HG03280 (cell line): ENCODE data around the gene DENND2D.

Source experiments
- ATAC-seq: cut with Tn5 transposase; IDR thresholded peaks from one replicate; pipeline ENCODE4 v1.9.1; 2021; ENCODE audit warnings: mild to moderate bottlenecking, moderate library complexity; ENCODE audit not compliant: unreplicated experiment

Gene DENND2D

DNA sequence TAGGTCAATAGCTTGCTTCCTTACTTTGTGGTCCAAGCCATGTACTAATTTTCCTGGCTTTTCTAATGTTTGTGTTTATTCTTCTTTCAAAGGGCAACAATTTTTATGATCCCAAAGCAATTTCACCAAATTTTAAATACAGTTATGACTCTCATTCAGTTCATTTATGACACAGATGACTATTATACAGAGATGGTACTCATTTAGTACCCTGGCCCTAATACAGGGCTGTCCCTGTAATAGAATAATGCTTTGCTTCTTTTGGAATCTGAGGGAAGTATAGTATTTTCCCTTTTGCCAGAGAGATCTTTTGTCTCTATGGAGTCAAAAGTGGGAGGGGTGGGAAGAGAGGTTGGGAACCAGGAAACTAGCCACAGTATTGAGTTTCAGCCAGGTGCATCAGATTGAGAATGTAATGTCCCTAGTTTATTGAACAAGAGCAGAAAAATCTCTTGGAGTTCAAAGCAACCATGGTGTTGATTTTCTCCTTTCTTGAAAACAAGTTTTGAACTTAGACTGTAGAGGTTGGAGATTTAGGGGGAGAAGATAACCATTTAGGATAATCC is 20.4 kb downstream of the DENND2D start:
- no peak for ATAC-seq

DNA sequence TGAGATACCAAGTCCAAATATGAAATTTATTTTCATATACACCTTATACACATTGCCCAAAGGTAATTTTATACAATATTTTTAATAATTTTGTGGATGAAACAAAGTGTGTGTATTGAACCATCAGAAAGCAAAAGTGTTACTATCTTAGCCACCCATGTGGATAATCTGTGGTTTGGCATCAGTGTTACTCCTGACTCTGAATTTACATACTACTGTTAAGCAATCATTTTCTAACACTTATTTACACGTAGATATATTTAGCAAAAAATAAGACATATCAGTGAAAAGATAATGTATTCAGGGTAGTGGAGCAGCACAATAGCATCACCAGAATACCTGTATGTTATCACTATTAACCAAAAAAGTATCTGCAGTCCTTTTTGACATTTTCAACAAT is 23.8 kb downstream of the DENND2D start:
- no peak for ATAC-seq

DNA sequence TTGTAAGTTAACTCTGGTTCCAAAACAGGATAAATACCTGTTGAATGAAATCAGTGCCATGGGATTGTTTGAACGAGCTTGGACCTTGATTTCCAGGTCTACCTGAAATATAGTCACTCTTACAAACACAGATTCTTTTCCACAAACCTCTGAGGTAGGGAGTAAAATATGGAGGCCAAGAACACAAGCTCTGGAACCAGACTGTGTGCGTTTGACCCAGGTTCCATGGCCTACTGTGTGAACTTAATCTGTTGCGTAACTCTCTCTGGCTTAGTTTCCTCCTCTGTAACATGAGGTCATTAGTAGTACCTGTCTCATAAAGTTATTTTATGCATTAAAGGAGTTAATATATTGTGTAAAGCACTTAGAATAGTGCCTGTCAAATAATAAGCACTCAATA is 25.1 kb downstream of the DENND2D start:
- ATAC-seq: no peak

DNA sequence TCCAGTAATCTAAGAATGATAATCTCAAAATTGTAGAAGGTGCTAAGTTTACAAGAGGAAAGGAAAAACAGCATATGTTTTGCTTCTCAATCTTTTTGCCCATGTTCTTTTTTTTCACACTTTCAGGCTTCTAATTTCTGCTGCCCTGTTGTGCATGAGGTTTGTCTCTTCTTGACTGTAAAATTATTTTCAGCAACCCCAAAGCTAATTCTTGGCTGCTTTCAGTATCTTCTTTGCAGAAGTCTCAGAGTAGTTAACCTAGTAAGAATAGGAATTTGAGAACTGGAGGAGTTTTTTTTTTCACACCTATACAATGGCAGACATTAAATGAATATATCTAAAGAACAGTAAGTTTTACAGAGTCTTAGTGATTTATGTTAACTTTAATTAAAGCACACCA is 26.4 kb downstream of the DENND2D start:
- ATAC-seq: no peak

DNA sequence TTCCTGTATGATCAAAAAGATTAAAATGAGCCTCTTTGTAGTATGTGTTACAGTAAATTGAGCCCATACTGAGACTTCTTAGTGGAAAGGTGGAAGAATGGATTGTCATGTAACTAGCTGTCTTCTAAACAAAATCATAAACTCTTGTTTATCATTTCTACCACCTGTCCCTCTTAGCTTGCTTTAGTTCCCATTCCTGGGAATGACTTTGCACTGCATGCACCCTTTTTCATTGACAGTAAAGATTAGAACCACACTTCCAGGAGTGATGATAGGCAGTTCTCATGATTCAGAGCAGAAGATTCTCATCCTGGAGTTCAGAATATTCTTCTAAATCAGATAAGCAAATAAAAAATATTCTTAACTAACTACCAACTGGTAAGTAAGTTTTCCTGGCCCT is 28.0 kb downstream of the DENND2D start:
- no peak for ATAC-seq

DNA sequence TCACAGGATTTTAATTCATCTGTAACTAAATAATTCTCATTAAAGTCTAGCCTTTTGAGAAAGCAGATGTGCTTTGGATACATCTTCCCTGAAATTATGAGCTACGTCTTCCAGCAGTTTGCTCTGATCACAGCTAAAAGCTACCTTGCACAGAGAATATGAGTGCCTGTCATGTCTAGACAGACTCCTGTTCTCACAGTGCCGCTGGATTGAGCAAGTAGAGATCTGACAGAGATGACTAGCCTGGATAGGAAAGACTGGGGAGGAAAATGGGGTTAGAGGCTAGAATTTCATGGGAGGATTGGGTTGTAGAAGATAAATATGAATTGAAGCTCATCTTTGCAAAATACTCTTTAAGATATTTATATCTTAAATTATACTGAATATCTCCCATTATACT is 36.3 kb downstream of the DENND2D start:
- ATAC-seq: no peak

DNA sequence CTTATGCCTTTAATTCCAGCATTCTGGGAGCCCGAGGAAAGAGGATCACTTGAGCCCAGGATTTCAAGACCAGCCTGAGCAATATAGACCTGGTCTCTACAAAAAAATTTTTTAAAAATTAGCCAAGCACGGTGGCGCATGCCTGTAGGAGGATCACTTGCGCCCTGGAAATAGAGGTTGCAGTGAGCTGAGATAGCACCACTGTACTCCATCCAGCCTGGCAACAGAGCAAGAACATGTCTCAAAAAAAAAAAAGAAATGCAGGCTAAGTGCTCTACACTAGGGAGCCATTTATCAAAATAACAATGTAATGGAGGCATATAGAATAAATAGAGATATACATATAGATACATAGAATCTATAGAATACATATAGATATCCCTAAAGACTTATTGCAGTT is 37.1 kb downstream of the DENND2D start:
- no peak for ATAC-seq

DNA sequence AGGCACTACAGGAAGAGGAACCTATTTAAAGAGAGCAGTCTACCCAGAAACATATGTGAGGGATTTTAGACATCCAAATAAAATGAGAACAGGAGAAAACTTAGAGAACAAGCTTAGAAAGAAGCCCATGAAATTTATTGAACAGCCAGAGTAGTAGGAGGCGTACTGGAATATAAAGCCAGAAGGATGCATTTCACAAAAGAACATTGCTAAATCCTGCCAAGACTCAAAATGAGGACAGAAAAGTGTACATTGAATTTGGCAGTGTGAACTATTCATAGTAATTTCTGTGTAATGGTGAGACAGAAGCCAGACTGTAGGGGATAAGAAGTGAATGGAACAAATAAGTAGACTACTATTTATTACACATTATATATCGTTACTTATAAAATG is 38.0 kb downstream of the DENND2D start:
- no peak for ATAC-seq

DNA sequence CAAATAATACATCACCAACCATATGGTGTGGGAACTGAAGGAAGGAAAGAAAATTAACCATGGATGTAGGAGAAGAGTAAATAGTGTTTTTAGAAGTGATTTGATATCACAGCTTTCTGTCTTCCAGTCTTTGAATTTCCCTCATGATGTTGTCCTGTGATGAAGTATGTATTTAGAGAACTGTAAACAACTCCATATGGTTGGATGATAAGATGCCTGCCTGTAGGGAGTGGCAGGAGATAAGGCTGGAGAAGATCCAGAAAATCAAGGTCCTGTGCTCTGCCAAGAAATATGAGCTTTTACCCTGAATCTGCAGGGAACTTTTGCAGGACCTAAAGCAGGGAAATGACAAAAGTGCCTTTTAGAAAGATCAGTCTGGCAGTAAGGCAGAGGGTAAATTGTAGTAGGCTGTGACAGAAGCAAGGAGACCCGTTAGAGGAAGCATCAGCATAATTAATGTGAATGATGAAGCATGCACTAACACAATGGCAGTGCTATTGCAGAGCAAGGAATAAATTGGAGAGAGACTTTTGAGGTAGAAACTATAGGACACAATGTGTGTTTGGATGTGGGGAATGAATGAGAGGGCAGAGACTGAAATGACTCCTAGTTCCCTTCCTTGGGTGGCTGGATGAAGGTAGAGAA is 38.5 kb downstream of the DENND2D start:
- no peak for ATAC-seq

DNA sequence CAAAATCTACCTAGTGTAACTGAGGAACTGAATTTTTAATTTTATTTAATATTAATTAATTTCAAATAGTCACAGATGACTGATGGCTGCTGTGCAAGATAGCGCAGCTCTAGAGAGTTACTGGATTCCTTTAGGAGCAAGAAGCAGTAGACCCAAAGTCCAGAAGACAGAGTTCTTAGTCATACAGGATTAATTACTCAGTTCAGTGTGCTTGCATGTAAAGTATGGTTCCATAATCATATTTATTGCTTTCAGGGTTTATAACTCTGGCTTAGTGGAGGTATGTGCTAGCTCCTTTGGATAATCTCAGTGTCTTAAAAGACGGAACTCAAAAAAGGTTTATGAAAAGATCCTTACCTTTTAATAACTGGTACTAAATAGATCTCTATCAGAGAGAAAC is 43.0 kb downstream of the DENND2D start:
- ATAC-seq: no peak

DNA sequence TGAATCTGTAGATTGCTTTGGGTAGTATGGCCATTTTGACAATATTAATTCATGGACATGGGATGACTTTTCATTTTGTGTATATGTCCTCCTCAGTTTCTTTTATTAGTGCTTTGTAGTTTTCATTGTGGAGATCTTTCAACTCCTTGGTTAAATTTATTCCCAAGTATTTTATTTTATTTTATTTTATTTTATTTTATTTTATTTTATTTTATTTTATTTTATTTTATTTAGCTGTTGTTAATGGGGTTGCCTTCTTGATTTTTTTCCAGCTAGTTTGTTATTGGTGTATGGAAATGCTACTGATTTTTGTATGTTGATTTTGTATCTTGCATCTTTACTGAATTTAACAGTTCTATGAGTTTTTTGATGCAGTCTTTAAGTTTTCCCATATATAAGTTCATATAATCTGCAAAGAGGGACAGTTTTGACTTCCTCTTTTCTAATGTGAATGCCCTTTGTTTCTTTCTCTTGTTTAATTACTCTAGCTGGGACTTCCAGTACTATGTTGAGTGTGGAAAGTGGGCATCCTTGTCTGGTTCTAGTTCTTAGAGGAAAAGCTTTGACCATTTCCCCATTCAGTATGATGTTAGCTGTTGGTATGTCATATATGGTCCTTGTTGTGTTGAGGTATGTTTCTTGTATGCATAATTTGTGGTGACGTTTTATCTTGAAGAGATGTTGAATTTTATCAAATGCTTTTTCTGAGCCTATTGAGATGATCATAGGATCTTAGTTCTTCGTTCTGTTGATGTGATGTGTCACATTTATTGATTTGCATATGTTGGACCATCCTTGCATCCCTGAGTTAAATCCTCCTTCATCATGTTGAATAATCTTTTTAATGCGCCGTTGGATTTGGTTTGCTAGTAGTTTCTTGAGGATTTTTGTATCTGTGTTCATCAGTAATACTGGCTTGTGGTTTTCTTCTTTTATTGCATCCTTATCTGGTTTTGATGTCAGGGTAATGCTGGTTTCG is 46.1 kb downstream of the DENND2D start:
- no peak for ATAC-seq

DNA sequence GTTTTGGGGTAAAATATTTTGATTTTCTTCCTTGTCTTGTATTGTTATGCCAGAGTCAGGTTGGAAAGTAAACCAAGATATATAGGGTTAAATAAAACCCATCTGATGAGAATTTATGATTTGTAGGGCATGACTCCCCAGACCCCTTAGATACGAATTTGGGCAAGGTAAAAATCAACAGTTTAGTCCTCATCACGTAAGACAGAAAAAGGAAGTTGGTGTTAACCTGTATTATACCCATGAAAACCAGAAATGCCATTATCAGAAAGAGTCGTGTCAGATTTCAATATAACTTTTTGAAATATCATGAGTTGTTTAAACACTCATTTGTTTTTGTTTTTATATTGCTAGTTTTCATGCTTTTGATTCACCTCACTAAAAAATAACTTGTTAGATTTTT is 48.6 kb downstream of the DENND2D start:
- no peak for ATAC-seq

DNA sequence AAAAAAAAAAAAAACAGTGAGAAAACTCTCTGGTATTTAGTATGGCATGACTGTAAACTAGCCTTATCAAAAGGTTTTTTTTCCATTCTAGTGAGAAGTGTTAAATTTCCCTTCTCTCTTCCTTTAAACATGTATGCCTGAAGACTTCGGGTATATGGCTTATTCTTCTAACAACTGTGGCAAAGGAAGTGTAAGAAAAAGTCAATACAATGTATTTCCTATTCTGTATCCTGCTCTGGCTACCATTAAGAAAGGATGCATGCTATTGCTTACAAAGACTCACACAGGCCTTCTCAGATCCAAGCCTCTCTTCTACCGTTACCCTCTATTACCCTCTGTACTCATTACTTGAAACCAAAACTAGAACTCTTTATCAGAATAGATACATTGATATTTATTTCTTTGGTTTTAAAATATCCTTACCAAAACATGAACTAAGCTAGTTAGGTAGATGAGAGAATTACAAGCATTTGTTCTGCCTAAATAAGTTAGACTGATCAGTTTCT is 52.0 kb downstream of the DENND2D start:
- no peak for ATAC-seq

DNA sequence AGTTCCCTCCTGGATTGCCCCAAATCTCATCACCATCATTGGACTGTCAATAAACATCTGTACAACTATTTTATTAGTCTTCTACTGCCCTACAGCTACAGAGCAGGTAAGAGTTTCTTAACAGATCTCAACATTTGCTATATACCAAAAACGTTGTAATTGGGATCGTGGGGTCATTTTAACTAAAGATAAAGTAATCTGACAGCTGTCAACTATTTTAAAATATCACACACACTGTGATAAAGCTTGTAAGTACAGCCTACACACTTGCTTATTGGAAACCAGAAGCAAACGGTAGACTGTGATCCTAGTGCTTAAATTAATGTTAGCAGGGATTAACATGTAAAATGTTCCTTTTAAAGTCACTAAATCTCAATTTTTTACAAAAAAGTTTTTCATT is 52.5 kb downstream of the DENND2D start:
- ATAC-seq: no peak

DNA sequence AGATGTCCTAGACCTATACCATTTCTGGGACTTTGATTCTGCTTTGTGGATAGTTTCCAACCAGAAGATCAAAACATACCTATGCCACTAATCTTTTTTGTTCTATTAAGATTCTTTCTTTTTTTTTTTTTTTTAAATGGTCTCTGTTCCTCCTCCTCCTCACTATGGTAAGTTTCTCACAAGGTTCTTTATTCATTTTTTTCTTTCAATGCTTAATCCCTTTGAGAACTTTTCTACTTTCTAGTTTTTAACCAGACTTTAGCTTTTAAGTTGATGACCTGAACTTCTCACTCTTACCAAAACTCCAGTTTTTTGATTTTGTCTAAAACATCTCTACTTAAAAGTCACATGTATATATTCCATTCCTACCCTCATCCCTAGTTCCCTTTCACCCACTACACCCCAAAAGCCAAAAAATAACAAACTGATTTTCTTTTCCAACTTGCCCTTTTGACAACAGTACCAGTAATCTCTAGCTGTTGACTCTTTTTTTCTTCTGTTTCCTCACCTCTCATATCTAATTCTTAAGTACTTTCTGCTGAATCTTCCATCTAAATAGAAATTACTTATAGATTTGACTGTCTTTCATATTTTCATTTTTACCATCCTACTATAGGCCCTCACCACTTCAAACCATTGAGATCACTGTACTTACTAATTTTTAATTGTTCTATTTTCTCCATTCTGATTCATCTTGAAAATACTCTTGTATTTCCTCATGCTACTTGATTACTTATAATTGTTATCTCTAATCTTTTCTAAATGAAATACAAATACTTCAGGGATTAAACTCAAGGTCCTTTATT is 54.3 kb downstream of the DENND2D start:
- no peak for ATAC-seq

DNA sequence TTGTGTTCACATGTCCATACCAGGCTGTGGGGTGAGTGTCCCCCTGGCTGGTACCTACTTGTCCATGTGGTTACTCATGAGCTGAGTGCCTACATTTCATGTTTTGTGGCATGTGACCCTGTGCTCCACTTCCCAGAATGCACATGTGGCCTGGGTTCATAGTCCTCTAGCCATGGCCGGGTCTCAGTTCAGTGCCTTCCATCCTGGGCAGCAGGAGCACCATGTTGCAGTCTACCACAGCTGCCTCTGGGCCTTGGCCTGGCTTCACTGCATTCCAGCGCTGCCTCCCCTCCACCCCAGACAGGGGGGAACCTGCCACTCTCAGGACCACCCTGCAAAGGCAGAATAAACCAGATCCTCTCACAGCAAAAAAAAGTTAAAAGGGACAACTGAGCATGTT is 54.9 kb downstream of the DENND2D start:
- ATAC-seq: no peak

DNA sequence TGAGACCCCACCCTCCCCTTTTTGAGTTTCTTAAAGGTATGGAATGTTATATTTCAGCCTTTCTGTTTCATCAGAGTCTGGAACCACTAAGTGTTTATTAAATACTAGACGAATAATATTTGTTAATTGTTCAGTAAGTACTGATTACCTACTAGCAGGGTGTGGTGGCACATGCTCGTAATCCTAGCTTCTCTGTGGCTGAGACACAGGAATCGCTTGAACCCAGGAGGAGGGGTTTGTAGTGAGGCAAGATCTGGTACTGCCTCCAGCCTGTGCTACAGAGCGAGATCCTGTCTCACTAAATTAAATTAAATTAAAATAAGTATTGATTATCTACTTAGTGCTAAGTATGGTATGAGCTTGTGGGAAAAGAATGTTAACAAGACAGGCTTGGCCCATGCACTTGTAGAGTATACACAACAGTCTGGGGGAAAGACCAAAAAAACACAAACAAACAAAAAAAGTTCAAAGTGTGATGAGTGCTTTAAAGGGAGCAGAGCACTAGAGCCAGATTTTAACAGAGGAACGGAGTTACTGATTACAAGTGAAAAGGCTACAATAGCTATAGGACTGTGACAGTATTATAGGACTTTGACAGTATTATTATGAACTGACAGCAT is 58.0 kb downstream of the DENND2D start:
- ATAC-seq: no peak

DNA sequence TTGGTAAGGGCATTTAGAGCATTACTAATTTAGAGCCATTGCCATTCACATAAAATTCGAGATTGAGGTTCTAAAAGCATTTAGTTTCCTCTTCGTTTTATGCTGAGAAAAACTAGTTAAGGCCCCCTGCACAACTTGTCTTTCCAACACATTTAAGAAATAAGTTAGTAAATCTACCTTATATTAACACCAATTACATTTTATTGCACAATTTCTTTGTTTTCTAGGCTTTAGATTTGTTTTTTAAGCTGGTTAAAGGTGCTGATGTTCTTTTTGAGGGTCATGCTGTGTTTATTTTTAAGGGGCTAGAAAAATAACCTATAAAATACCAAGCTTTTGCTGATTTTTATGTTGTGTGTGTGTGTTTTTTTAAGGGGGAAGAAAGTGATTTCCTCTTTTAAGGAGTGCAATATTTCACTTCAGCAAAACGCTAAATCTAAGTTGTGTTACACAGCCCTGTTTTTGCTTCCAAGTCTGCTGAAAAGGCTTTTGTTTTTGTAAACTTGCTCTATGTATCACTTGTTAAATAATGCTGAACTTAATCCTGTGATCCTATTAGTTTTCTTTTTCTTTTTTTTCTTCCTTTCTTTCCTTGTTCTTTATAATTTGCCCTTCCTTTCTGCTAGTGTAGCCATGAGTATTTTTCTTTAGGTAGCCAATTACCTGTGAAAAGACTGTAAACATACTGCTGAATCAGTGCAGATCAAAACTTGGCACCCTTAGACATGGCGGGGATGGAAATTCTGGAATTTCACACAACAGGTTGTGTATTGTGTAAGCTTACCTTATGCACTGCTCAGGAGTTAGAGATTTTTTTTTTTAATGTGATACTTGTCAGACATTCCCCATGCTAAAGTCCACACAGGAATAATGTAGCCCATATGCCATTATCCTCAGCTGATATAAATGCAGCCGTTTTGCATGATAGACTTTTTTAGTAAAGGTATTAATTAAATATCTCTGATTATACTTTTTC is 58.9 kb downstream of the DENND2D start:
- no peak for ATAC-seq

DNA sequence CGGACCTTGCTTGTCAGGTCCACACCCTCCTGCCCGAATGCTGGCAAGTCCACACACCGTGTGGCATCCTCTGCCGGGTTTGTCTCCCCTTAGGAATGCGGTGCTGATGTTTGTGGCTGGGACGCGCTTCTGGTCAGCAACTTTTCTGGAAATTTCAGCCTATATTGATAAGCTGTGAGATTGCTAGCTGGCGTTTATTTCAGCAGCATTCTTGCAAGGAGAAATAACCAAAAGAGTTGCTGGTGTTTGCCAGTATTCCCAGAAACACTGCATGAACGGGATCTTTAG is 59.8 kb downstream of the DENND2D start:
- ATAC-seq: no peak
